Activated CD8-positive, alpha-beta memory T cell treated with anti-CD3 and anti-CD28 coated beads, Interleukin-2, amount 10 ng/mL, durations not matched to agents 7 days and 5 days (primary cell): ENCODE measurements around the gene CD28. TPM values are rescaled to one million over a fixed set of nuclear protein-coding genes. Genes with fewer than 3 reads are reported as not detected.

Experiments used
- ATAC-seq: fragments of 150-1000 bp; cut with Tn5 transposase; one replicate; pipeline ENCODE4 v1.10.0; 2021; ENCODE audit warnings: moderate library complexity
- CTCF ChIA-PET: fragments of 350-600 bp; sonication (Branson Sonifier 250); formaldehyde crosslinking; loops from one replicate; lab custom pipeline; 2021; ENCODE audit warnings: antibody characterized with exemption; lab: Charles Lee
- DNase-seq: peaks from one replicate; pipeline ENCODE4 v3.0.0-alpha.2; 2020
- H3K27ac Mint-ChIP-seq: one replicate; pipeline ENCODE4 v1.8.0; 2021; ENCODE audit warnings: mild to moderate bottlenecking, mixed read lengths
- H3K27me3 Mint-ChIP-seq: one replicate; pipeline ENCODE4 v1.8.0; 2021; ENCODE audit warnings: mixed read lengths
- H3K36me3 Mint-ChIP-seq: one replicate; pipeline ENCODE4 v1.8.0; 2021; ENCODE audit warnings: mild to moderate bottlenecking, mixed read lengths
- H3K4me1 Mint-ChIP-seq: one replicate; pipeline ENCODE4 v1.8.0; 2021; ENCODE audit warnings: mixed read lengths
- H3K4me3 Mint-ChIP-seq: one replicate; pipeline ENCODE4 v1.8.0; 2021; ENCODE audit warnings: mild to moderate bottlenecking, moderate library complexity, mixed read lengths
- H3K9me3 Mint-ChIP-seq: one replicate; pipeline ENCODE4 v1.8.0; 2022; ENCODE audit warnings: low read depth, mixed read lengths
- total RNA-seq, 2 experiments: library from RNA; stranded (reverse); gene quantifications; one replicate each; pipeline ENCODE4 v1.2.3, GENCODE V29; 2021

The CD28 gene
- total RNA-seq, 2 experiments from 2014 or later, result 30.5 to 35.7 TPM

GRCh38 chr2:203745267-203745666 lies 38.8 kb downstream of the CD28 start:
- ATAC-seq (no peak), DNase-seq (no peak)
- no peak overlapping the region for H3K27ac Mint-ChIP-seq
- peaks cover 29% of the 10 kb centered on the region for H3K36me3 Mint-ChIP-seq
- H3K9me3 Mint-ChIP-seq, result peaks cover 14% of the 10 kb centered on the region
- CTCF ChIA-PET, result interaction anchor here (1.6 kb wide), 1 partner anchor 39 kb away, joined by 3 read pairs; no protein-coding TSS in a partner anchor
- peaks cover 62% of the 10 kb centered on the region for H3K4me1 Mint-ChIP-seq
- H3K4me3 Mint-ChIP-seq, result no peak overlapping the region
- no peaks in the 10 kb centered on the region for H3K27me3 Mint-ChIP-seq

GRCh38 chr2:203748331-203749126 lies 42.1 kb downstream of the CD28 start:
- H3K4me3 Mint-ChIP-seq, result no peak overlapping the region
- peak overlapping the region; percentile 74 for H3K27ac Mint-ChIP-seq
- ATAC-seq, result peak; percentile 32
- no peaks in the 10 kb centered on the region for H3K27me3 Mint-ChIP-seq
- H3K4me1 Mint-ChIP-seq, result peaks cover 52% of the 10 kb centered on the region
- peaks cover 36% of the 10 kb centered on the region for H3K36me3 Mint-ChIP-seq
- CTCF ChIA-PET, result interaction anchor here (0.7 to 1.7 kb wide), 7 partner anchors 15 to 228 kb away, joined by 3 to 6 read pairs (median 4); no protein-coding TSS in a partner anchor
- DNase-seq, result no peak
- H3K9me3 Mint-ChIP-seq, result peaks cover 12% of the 10 kb centered on the region

- CTCF ChIA-PET, result interaction anchor here (0.5 to 2.4 kb wide), 7 partner anchors 9 to 98 kb away, joined by 3 to 5 read pairs (median 4); no protein-coding TSS in a partner anchor
- peak; percentile 40 for ATAC-seq
- Mint-ChIP-seq H3K4me3 (peak overlapping the region; percentile 36), H3K36me3 (peaks cover 40% of the 10 kb centered on the region), H3K27ac (peak overlapping the region; percentile 73), H3K27me3 (no peaks in the 10 kb centered on the region), H3K9me3 (peaks cover 7% of the 10 kb centered on the region), H3K4me1 (peaks cover 44% of the 10 kb centered on the region)
- no peak for DNase-seq
Observed at GRCh38 chr2:203750346-203751068, 44.1 kb downstream of the CD28 start.

GRCh38 chr2:203751685-203752271 lies 45.3 kb downstream of the CD28 start:
- ATAC-seq (no peak), DNase-seq (no peak)
- no peak overlapping the region for H3K4me3 Mint-ChIP-seq
- CTCF ChIA-PET, result interaction anchor here (1.6 to 2.4 kb wide), 2 partner anchors 11 to 44 kb away, joined by 4 to 5 read pairs; no protein-coding TSS in a partner anchor
- peaks cover 44% of the 10 kb centered on the region for H3K36me3 Mint-ChIP-seq
- H3K4me1 Mint-ChIP-seq, result peaks cover 38% of the 10 kb centered on the region
- H3K9me3 Mint-ChIP-seq, result peaks cover 13% of the 10 kb centered on the region
- no peaks in the 10 kb centered on the region for H3K27me3 Mint-ChIP-seq
- peak overlapping the region; percentile 48 for H3K27ac Mint-ChIP-seq

GRCh38 chr2:203756161-203756560 lies 49.7 kb downstream of the CD28 start:
- ATAC-seq, result no peak
- Mint-ChIP-seq H3K36me3 (peaks cover 53% of the 10 kb centered on the region), H3K27me3 (no peaks in the 10 kb centered on the region), H3K4me3 (no peak overlapping the region), H3K9me3 (peaks cover 25% of the 10 kb centered on the region), H3K27ac (no peak overlapping the region), H3K4me1 (peaks cover 9% of the 10 kb centered on the region)
- no peak for DNase-seq
- CTCF ChIA-PET, result no interaction called here

- Mint-ChIP-seq H3K9me3 (peaks cover 24% of the 10 kb centered on the region), H3K27ac (no peak overlapping the region), H3K27me3 (no peaks in the 10 kb centered on the region), H3K36me3 (peaks cover 48% of the 10 kb centered on the region), H3K4me1 (peaks cover 13% of the 10 kb centered on the region), H3K4me3 (no peak overlapping the region)
- DNase-seq, result no peak
- no peak for ATAC-seq
- CTCF ChIA-PET, result no interaction called here
Observed at GRCh38 chr2:203758841-203759689, 52.6 kb downstream of the CD28 start.

GRCh38 chr2:203759690-203760365 lies 53.4 kb downstream of the CD28 start:
- no peaks in the 10 kb centered on the region for H3K27me3 Mint-ChIP-seq
- CTCF ChIA-PET, result no interaction called here
- H3K4me1 Mint-ChIP-seq, result peaks cover 21% of the 10 kb centered on the region
- peaks cover 44% of the 10 kb centered on the region for H3K36me3 Mint-ChIP-seq
- H3K27ac Mint-ChIP-seq, result no peak overlapping the region
- DNase-seq, result no peak
- no peak overlapping the region for H3K4me3 Mint-ChIP-seq
- H3K9me3 Mint-ChIP-seq, result peaks cover 24% of the 10 kb centered on the region
- ATAC-seq, result no peak

GRCh38 chr2:203761121-203761520 lies 54.7 kb downstream of the CD28 start:
- DNase-seq, result no peak
- ATAC-seq, result no peak
- Mint-ChIP-seq H3K4me1 (peaks cover 31% of the 10 kb centered on the region), H3K27ac (no peak overlapping the region), H3K36me3 (peaks cover 39% of the 10 kb centered on the region), H3K9me3 (peaks cover 20% of the 10 kb centered on the region), H3K27me3 (no peaks in the 10 kb centered on the region), H3K4me3 (no peak overlapping the region)
- CTCF ChIA-PET, result no interaction called here

- Mint-ChIP-seq H3K4me3 (no peak overlapping the region), H3K9me3 (peaks cover 8% of the 10 kb centered on the region), H3K36me3 (peaks cover 32% of the 10 kb centered on the region), H3K27ac (peak overlapping the region; percentile 79), H3K4me1 (peaks cover 31% of the 10 kb centered on the region), H3K27me3 (no peaks in the 10 kb centered on the region)
- CTCF ChIA-PET, result interaction anchor here (1.4 kb wide), 1 partner anchor 13 kb away, joined by 3 read pairs; no protein-coding TSS in a partner anchor
- ATAC-seq, result peak; percentile 68
- no peak for DNase-seq
Observed at GRCh38 chr2:203763241-203763937, 57.0 kb downstream of the CD28 start.

GRCh38 chr2:203763938-203764664 lies 57.7 kb downstream of the CD28 start:
- ATAC-seq, result peak; percentile 85
- peaks cover 31% of the 10 kb centered on the region for H3K4me1 Mint-ChIP-seq
- H3K36me3 Mint-ChIP-seq, result peaks cover 27% of the 10 kb centered on the region
- H3K27me3 Mint-ChIP-seq, result no peaks in the 10 kb centered on the region
- peaks cover 6% of the 10 kb centered on the region for H3K9me3 Mint-ChIP-seq
- CTCF ChIA-PET, result interaction anchor here (1.4 kb wide), 1 partner anchor 14 kb away, joined by 3 read pairs; no protein-coding TSS in a partner anchor
- peak overlapping the region; percentile 79 for H3K27ac Mint-ChIP-seq
- no peak overlapping the region for H3K4me3 Mint-ChIP-seq
- DNase-seq, result no peak

- Mint-ChIP-seq H3K9me3 (peaks cover 7% of the 10 kb centered on the region), H3K36me3 (peaks cover 25% of the 10 kb centered on the region), H3K27me3 (no peaks in the 10 kb centered on the region)
Observed at GRCh38 chr2:203772456-203773165, 66.2 kb downstream of the CD28 start.

More at GRCh38 chr2:203772456-203773165, 66.2 kb downstream of the CD28 start:
- Mint-ChIP-seq H3K27ac (no peak overlapping the region), H3K4me3 (no peak overlapping the region), H3K4me1 (no peaks in the 10 kb centered on the region)
- ATAC-seq (no peak), DNase-seq (no peak)
- CTCF ChIA-PET, result no interaction called here
